A673 (cell line): ENCODE results near the gene CERS6.

Experiments used
- CTCF ChIP-seq: fragments of 300-800, 200-600 bp; sonication (generic); conservative IDR thresholded peaks from 2 replicates; pipeline ENCODE4 v1.5.1; 2017; ENCODE audit warnings: low read depth, mild to moderate bottlenecking, antibody characterized with exemption, low read length, moderate library complexity, mixed read lengths
- EZH2 ChIP-seq: fragments of 200-600 bp; sonication (generic); IDR thresholded peaks from 2 replicates; pipeline ENCODE4 v1.6.1; 2017; ENCODE audit warnings: borderline replicate concordance, low read depth, mild to moderate bottlenecking, mixed read lengths, antibody characterized with exemption, low read length; ENCODE audit not compliant: poor library complexity, severe bottlenecking

DNA sequence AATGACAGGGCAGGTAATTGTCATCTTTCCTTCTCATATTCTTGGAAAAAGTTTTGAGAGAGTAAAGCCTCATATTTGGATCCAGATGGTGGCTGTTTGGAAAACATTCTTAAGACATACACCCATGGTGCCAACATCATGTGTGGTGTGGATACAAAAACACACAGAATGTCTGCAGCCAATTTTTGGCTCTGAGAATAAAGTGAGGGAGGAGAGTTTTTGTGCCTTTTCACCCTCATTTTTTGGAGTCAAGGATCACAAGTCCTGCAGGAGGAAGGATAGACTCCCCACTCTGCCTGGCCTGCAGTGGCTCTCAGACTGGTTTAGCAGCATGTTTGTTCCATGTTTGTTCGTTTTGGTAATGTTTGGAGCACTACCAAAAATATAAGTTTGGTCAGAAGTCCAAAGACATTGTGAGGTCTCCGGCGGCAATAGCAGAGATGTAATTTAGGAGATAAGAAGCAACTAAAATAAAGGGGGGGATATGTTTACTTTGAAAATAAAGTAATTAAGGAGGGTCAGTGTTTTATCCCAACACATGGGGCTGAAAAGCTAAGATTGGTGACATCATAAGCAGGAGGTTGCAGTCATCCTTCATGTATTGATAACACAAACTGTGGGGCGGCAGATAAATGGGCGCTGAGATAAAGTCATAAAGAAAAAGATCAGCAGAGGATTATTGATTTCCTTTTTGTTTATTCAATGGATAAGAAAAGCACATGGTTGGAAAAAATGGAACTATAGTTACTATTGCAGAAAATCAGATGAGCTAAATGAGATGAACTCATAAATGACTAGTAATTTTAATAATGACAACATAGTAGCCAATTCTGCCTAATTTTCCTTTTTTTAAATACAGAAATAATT is 347.0 kb downstream of the CERS6 start:
- TF ChIP-seq CTCF (no peak), EZH2 (no peak)
